Astrocyte of the spinal cord (primary cell): ENCODE measurements around the gene THOC1.
A peak's percentile ranks its signal among the peaks of the same experiment; 100 is the strongest.

Experiments
- DNase-seq: peaks from one replicate; pipeline ENCODE4 v3.0.0; 2011; ENCODE audit warnings: low read depth, low spot score
- H3K4me3 ChIP-seq: 2 replicates; pipeline ENCODE4 v1.5.1; 2011; ENCODE audit warnings: low read depth, mild to moderate bottlenecking, low read length, moderate library complexity
- CTCF ChIP-seq: IDR thresholded peaks from 2 replicates; pipeline ENCODE4 v1.5.1; 2012; ENCODE audit warnings: low read depth, mild to moderate bottlenecking, low read length, inconsistent platforms
- in situ Hi-C: cut with HindIII; loops from 2 replicates; pipeline ENCODE4 v1.10.0; 2017; ENCODE audit warnings: low sequenced_read_pairs

The THOC1 gene

GRCh38 chr18:248053-248452 lies 19.8 kb downstream of the THOC1 start:
- in situ Hi-C loops, result no loop called here
- H3K4me3 ChIP-seq, result no peak overlapping the region
- TF ChIP-seq CTCF, result no peak
- no peak for DNase-seq

- in situ Hi-C loops, result no loop called here
- no peak for TF ChIP-seq CTCF
- H3K4me3 ChIP-seq, result no peak overlapping the region
- DNase-seq, result no peak
These were observed 22.5 kb downstream of the THOC1 start for GRCh38 chr18:245282-245847.

GRCh38 chr18:240175-240574 lies 27.7 kb downstream of the THOC1 start:
- no peak for TF ChIP-seq CTCF
- H3K4me3 ChIP-seq, result no peak overlapping the region
- in situ Hi-C loops, result no loop called here
- no peak for DNase-seq

GRCh38 chr18:231563-231962 lies 36.3 kb downstream of the THOC1 start:
- no peak for TF ChIP-seq CTCF
- no peak overlapping the region for H3K4me3 ChIP-seq
- in situ Hi-C loops, result no loop called here
- no peak for DNase-seq

GRCh38 chr18:228586-228985 lies 39.3 kb downstream of the THOC1 start:
- peak; percentile 18 for DNase-seq
- TF ChIP-seq CTCF, result no peak
- no peak overlapping the region for H3K4me3 ChIP-seq
- in situ Hi-C loops, result no loop called here

GRCh38 chr18:227902-228301 lies 39.9 kb downstream of the THOC1 start:
- in situ Hi-C loops, result no loop called here
- no peak overlapping the region for H3K4me3 ChIP-seq
- no peak for TF ChIP-seq CTCF
- no peak for DNase-seq

- no peak for TF ChIP-seq CTCF
- H3K4me3 ChIP-seq, result no peak overlapping the region
- no peak for DNase-seq
- in situ Hi-C loops, result no loop called here
These were observed 40.5 kb downstream of the THOC1 start for GRCh38 chr18:227374-227773.
